Subcutaneous adipose tissue (tissue), 4 donors: ENCODE data around the gene NOS1AP. TPM values are rescaled to one million over a fixed set of nuclear protein-coding genes. Genes with fewer than 3 reads are reported as not detected.

ENCODE experiments used
- total RNA-seq, 4 donors: library from RNA; depleted of rRNA; stranded (reverse); fragments of >200 nt; gene quantifications; one replicate each; pipeline ENCODE4 v1.1.0, GENCODE V29; 2016
- TF ChIP-seq, protein P1 (sequence below): fragments of 450-650 bp; IDR thresholded peaks from one replicate; pipeline ENCODE4 v1.5.1; 2016; ENCODE audit warnings: low read depth, mild to moderate bottlenecking, control low read depth, antibody characterized with exemption, moderate library complexity

Gene NOS1AP
- total RNA-seq, 4 donors from 2014 or later = 0.51 to 5.1 (median 0.96) TPM

DNA sequence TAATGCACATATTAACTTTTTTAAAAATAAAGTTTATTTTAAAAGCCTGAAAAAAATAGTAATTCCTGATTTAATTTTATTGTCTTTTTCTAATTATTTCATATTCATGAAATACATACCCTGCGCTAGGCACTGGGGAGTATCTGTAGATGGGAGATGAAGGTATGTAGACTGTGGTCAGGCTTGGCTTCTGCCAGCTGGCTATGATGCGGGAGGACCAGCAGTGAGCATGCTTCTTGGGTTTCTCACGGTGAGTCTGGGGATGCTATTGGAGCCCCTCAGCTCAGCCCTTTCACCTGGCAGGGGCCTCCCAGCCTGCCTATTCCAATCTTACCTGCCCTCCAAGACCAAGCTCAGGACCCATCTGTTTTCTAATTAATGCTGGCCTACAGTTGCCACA, 138.4 kb downstream of the NOS1AP start:
- TF ChIP-seq, protein P1, sequence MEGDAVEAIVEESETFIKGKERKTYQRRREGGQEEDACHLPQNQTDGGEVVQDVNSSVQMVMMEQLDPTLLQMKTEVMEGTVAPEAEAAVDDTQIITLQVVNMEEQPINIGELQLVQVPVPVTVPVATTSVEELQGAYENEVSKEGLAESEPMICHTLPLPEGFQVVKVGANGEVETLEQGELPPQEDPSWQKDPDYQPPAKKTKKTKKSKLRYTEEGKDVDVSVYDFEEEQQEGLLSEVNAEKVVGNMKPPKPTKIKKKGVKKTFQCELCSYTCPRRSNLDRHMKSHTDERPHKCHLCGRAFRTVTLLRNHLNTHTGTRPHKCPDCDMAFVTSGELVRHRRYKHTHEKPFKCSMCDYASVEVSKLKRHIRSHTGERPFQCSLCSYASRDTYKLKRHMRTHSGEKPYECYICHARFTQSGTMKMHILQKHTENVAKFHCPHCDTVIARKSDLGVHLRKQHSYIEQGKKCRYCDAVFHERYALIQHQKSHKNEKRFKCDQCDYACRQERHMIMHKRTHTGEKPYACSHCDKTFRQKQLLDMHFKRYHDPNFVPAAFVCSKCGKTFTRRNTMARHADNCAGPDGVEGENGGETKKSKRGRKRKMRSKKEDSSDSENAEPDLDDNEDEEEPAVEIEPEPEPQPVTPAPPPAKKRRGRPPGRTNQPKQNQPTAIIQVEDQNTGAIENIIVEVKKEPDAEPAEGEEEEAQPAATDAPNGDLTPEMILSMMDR = no peak

DNA sequence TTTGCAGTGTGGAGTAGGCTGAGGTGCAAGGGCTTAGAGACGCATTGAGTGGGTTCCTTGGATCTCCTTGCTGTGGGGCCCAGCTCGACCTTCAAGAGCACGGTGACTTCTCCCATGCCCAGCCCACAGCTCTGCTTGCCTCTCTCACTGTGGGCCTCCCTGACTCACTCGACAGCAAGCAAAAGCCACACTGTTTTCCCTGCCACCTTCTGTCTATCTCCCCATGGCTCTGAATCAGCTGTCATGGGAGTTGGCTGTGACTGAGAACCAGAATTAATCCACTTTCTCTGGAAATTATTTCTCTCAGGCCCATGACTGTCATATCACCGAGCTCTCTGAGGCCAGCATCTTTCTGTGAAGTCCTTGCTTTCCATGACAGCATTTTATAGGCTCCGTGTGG, 140.7 kb downstream of the NOS1AP start:
- TF ChIP-seq, protein P1 = no peak

DNA sequence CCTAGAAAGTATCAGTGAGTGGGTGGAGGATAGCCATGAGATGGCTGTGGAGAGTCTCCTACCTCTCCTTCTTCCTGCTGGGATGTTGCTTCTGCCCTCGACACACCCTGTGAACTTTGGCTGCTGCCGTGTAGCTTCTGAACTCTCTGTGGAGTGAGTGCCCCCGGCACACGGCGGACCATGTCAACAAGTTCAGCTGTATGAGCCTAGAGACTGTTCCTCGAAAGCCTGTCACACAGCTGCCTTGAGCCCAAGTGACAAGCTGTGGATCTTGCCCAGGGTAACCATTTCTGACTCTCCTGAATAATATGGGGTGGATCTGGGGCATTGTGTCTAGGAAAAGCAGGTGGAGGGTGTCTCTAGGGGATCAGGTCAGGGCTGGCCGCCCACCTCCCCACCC, 143.2 kb downstream of the NOS1AP start:
- TF ChIP-seq, protein P1 = no peak

DNA sequence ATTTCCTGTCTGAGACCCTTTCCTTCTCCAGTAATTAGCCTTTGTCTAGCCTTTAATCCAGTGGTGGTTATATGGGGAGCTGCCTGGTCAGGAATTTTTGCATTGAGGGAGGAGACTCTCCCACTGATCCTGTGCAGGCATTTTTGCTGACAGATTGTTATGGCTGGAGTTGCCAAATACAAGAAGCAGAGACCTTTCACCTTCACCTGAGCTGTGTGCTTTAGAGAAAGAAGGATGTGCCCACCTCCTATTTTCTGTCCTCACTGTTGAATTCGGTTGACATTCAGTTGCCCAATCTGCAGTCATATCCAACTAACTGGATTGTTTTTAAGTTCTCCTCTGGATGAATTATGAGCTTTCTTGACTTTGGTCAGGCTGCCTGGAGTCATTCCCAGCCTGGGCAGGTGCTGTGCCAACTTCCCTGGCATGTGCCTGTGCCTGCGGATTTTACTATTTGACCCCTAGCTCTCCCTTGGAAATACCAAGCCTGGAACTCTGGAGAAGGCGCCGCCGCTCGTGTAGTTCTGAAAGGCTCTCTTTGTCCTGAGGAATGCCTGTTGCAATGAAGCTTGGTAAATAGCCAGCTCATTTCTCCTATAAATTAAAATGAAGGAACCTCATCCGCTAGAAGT, 143.9 kb downstream of the NOS1AP start:
- TF ChIP-seq, protein P1 = no peak

DNA sequence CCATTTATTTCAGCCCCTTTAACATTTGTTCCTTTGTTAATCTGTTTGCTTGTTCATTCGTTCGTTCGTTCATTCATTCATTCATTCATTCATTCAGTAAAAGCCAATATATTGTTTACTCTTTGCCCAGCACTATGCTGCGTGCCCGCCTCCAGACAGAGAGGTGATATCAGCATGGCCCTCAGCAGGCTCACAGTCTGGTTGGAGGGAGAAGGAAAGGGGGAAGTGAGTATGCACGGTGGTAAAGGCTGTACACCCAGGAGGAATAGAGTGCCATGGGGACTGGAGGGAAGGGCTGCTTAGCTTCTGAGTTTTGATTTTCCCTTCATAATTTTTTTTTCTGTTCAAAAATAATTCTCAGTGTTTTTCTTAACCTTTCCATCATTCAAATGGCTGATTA, 144.7 kb downstream of the NOS1AP start:
- TF ChIP-seq, protein P1 = no peak

DNA sequence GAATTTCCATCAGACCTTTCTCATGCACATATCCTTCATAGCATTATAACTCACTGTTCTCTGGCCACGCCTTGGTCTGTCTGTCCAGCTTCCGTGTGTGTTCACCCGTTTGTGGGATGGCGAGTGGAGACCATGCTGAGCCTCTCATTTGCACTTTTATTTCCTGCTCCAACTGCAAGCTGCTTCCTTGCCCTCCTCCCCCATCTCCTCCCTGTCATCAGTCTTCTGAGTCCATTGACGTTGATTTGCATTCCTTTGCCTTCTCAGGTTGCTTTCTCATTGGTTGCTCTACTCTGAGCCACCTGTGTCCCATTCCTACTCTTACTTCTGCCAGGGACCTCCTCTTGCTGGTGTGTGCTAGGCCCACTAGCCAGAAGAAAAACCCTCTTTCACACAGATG, 146.4 kb downstream of the NOS1AP start:
- TF ChIP-seq, protein P1 = no peak

DNA sequence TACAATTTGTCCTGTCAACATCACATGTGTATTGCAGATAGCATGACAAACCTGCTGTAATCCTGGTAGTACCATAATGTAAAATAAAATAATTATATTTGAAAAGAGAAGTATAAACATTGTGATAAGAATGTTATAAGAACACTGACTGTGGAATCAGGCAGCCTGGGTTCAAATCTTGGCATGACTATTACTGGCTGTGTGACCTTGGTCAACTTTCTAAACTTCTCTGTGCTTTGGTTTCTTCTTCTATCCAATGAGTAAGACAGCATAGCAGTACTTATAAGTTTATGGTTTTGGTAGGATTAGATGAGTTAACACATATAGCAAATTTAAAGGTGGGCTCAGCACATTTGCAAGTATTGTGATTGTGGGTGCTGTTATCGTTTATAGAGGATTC, 147.1 kb downstream of the NOS1AP start:
- TF ChIP-seq, protein P1 = no peak
